ENCODE data around the gene F9. TPM values are rescaled to one million over a fixed set of nuclear protein-coding genes. Genes with fewer than 3 reads are reported as not detected.

Gene F9
- total RNA-seq, 1 donor from 2014 or later: not detected

GRCh38 chrX:139600105-139600504 lies 69.6 kb downstream of the F9 start:
- no peak for DNase-seq (ENCODE audit: low spot score)

Other genes starting within 250 kb of the F9 start
- gene MCF2, start 177.4 kb downstream of the F9 start, total RNA-seq: 0.68 TPM